CD4-positive, alpha-beta T cell treated with Interleukin-15 for 1 hour (primary cell): ENCODE data around the gene ANO3.

Experiments used
- DNase-seq: peaks from one replicate; pipeline ENCODE4 v3.0.0-alpha.2; 2020

The ANO3 gene

GRCh38 chr11:26510164-26510563 lies 178.2 kb downstream of the ANO3 start:
- DNase-seq, result no peak

GRCh38 chr11:26510756-26511155 lies 178.8 kb downstream of the ANO3 start:
- no peak for DNase-seq

GRCh38 chr11:26512196-26512595 lies 180.3 kb downstream of the ANO3 start:
- DNase-seq, result no peak

- DNase-seq, result no peak
These were observed 187.5 kb downstream of the ANO3 start for GRCh38 chr11:26519469-26519868.

- DNase-seq, result no peak
These were observed 191.1 kb downstream of the ANO3 start for GRCh38 chr11:26522912-26523610.

GRCh38 chr11:26527685-26528084 lies 195.8 kb downstream of the ANO3 start:
- no peak for DNase-seq

GRCh38 chr11:26537341-26537740 lies 205.4 kb downstream of the ANO3 start:
- no peak for DNase-seq

GRCh38 chr11:26539517-26539916 lies 207.6 kb downstream of the ANO3 start:
- no peak for DNase-seq

GRCh38 chr11:26541870-26542269 lies 209.9 kb downstream of the ANO3 start:
- no peak for DNase-seq

- DNase-seq, result no peak
These were observed 217.2 kb downstream of the ANO3 start for GRCh38 chr11:26549176-26549575.

- no peak for DNase-seq
These were observed 218.1 kb downstream of the ANO3 start for GRCh38 chr11:26550022-26550421.

GRCh38 chr11:26551186-26551801 lies 219.4 kb downstream of the ANO3 start:
- no peak for DNase-seq

GRCh38 chr11:26553182-26553581 lies 221.3 kb downstream of the ANO3 start:
- no peak for DNase-seq

- DNase-seq, result no peak
These were observed 222.5 kb downstream of the ANO3 start for GRCh38 chr11:26554455-26554854.

GRCh38 chr11:26556582-26556981 lies 224.7 kb downstream of the ANO3 start:
- no peak for DNase-seq

GRCh38 chr11:26557666-26558065 lies 225.7 kb downstream of the ANO3 start:
- no peak for DNase-seq

GRCh38 chr11:26558190-26558589 lies 226.3 kb downstream of the ANO3 start:
- no peak for DNase-seq

- DNase-seq, result no peak
These were observed 237.7 kb downstream of the ANO3 start for GRCh38 chr11:26569646-26570045.

- DNase-seq, result no peak
These were observed 240.1 kb downstream of the ANO3 start, which contains the start of gene MUC15 for GRCh38 chr11:26571861-26572654. TSS of gene MUC15 (minus strand) at chr11:26572263. CDS start at chr11:26567094, 5,169 bp downstream.

- no peak for DNase-seq
These were observed 241.0 kb downstream of the ANO3 start for GRCh38 chr11:26572770-26573402.

GRCh38 chr11:26573896-26574295 lies 242.0 kb downstream of the ANO3 start:
- DNase-seq, result no peak

GRCh38 chr11:26575946-26576345 lies 244.0 kb downstream of the ANO3 start:
- DNase-seq, result no peak

GRCh38 chr11:26578998-26579661 lies 247.2 kb downstream of the ANO3 start:
- no peak for DNase-seq
